GM18499 (cell line): ENCODE results near the gene KIF3B.
"Not testable (repeated sequence)": the region's sequence is repeated elsewhere in the genome, so short reads cannot be mapped to it uniquely, and the experiment has no call there.

Experiments used
- ATAC-seq: cut with Tn5 transposase; IDR thresholded peaks from one replicate; pipeline ENCODE4 v1.9.1; 2021; ENCODE audit warnings: moderate number of reproducible peaks; ENCODE audit not compliant: insufficient read depth, unreplicated experiment

The KIF3B gene

DNA sequence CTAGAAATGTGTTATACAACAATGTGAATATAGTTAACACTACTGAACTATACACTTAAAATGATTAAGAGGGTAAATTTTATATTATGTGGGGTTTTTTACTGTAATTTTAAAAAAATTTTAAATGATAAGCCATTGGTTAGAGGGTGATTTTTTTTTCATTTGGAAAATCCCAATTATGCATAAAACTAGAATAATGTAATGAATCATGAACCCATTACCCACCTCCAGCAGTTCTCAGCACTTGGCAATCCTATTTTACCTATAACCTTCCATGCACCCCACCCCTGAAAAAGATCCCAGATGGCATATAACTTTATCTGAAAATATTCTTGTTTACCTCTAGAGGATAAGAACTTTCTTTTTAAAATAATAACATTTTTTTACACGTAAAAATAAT is 13.7 kb downstream of the KIF3B start:
- ATAC-seq: no peak

DNA sequence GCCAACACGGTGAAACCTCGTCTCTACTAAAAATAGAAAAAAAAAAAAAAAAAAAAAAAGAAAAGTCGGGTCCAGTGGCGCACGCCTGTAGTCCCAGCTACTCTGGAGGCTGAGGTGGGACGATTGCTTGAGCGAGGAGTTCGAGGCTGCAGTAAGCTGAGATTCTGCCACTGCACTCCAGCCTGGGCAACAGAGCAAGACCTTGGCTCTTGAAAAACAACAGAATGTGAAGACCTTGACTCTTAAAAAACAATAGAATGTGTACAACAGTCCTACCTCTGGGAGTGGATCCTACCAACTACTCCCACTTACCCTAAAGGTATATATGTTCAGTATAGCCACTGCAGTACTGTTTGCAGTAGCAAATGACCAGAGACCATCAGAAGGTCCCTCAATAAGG is 15.1 kb downstream of the KIF3B start:
- ATAC-seq: no peak

DNA sequence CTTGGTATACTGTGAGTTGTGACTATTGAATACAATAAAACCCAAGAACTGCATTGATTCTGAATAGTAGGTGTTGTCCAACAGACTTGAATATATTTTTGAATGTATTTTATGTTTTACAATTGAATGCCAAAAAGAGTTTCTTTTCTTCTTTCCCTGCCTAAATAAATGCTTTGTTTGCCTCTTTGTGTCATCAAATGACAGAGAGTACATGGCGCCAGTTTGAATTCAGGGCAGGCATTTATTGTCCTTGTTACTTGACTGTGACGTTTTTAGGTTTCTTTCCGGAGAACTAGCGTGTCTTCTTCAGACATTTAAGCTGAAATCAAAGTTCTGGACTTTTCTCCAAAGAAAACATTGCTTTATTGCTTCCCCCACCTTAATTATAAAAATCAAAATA is 16.6 kb downstream of the KIF3B start:
- ATAC-seq: no peak

DNA sequence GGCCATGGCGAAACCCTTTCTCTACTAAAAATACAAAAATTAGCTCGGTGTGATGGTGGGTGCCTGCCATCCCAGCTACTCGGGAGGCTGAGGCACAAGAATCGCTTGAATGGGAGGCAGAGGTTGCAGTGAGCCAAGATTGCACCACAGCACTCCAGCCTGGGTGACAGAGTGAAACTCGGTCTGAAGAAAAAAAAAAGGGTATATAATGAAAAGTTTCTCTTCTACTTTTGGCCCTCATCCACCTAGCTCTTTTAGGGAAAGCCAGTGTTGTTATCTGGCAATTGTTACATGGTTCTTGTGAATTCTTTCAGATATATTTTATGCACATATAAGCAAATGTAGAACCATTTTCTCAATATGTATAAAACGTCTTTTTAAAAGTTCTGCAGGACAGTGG is 19.0 kb downstream of the KIF3B start:
- no peak for ATAC-seq

DNA sequence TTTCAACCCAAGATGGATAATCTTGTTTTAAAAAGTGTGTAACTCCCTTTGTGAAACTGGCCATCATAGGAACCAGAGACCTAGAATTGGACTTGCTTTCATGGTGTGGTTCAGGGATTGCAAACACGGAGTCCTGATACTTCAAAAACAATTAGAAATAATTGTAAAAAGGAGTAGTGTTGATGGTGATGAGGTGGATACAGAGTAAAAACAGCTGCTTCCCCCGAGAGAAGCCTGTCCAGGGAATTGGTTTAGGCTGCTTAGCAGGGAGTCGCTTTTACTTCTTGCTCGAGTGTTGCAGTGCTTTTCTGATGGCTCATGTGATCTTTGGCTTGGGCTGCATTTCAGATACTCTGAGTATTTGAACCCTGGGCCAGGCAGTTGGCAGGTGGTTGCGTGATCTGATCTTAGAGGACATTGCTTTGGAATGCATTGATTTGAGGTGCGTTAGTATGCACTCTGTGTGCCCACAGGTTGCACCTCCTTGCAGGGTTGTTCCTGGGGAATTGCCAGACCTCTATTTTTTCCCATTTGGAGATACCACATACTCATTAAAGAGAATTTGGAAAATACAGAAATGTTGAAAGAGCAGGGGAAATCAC is 19.5 kb downstream of the KIF3B start:
- ATAC-seq: no peak

DNA sequence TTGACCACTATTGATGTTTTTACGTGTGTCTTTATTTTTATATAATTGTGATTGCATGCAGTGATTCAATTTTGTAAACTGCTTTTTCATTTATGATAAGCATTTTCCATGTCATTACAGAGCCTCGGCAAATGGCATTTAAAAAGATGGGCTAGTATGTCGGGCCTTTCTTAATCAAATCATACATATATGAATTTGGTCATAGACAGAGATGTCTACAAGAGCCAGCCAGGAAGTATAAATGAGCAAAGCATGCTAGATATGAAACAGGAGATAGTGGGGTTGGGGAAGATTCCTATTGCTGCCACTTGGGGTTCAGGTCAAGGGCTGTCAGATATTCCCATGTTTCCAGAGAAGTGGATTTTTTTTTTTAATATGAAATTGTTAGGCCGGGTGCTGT is 20.0 kb downstream of the KIF3B start:
- no peak for ATAC-seq

GRCh38 chr20:32300647-32301046 is 23.2 kb downstream of the KIF3B start:
- ATAC-seq: no peak

DNA sequence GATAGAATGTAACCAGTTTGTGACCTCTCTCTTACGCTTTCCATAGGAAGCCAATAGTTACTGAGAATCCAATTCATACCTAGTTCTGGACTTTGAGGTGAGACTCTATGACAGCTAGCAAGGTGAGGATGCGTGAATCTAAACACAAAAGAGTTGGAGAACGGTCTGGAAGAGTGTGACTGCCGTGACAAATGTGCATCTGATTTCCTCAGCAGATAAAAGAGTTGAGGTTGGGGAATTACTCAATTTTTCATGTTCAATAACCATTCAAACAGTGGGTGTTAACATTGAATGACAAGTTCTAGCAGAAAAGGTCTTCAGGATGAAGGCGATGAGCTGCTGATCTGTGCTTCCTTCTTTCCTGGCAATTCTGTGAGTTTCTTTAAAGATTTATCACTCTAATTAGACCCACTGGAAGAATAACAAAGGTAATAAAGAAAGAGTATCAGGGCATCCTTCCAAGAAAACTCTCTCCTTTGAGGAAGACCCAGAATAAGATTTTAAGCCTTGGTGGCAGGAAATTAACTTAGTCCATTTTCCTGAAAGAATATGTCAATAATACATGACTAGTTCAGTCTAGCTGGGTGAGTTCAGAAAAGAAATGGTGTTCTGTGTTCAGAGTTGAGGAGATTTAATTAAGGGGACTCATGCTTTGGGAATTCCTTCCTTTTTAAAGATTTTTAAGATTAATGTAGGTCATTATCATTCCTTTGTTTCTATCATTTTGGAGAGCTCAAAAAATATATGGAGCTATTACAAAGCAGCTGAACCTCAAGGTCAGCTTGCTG is 24.5 kb downstream of the KIF3B start:
- no peak for ATAC-seq

DNA sequence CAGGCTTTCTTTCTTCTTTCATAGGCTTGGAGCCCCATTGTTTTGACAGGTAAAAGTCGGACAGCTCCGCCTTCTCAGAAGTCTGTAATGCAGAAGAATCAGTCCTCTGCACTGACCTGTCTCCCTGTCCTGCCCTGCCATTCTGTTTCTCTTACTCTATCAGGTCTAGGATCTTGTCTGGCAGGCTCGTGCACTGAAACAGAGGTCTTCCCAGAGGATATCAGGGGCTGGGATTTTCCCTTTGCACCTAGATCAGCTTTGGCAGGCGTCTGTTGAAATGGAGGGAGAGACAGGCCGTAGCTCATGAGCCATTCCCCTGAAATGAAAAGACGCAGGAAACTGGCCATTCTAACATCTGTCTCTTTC is 25.0 kb downstream of the KIF3B start:
- no peak for ATAC-seq

DNA sequence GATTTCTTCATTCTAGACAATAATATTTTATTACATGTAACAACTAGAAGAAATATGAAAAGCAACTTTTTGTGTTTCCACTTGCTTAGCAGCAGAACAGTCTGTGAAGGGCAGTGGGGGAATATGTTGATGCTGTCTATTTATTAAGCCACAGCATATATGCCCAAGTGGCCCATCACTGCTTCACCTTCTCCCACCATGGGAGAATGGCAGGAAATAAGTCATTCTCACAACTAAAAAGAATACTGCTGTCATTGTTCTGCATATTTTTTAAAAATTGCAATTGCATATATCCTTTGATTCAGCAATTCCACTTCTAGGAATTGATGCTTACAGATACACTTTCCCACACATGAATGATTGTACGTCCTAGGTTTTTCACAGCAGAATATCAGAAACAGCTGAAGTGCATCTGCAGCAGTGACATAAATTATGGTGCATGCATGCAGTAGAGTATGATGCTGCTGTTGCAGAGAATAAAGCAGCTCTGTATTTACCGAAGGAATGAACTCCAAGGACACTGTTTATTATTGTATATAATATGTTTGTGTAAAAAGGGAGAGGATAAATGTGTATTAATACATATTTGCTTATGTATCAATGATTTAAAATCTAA is 26.8 kb downstream of the KIF3B start:
- no peak for ATAC-seq

- ATAC-seq: no peak
These were observed 35.4 kb downstream of the KIF3B start for GRCh38 chr20:32312718-32313424.

DNA sequence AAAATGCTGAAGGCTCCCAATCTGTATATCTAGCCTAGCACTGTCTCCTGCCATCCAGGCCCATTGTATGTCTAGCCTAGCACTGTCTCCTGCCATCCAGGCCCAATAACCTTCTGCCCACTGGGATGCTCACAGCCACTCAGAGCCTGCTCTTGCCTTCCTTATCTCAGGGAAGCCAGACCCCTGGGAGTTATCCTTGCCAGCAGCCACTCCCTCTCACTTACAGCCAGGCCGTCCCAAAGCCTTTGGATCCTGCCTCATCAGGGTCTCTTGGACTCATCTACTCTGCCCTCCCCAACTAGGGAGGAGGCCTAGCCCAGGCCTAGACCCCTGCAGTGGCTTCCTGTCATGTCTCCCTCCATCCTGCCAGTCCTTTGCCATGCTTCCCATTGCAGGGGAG is 37.3 kb downstream of the KIF3B start:
- no peak for ATAC-seq

DNA sequence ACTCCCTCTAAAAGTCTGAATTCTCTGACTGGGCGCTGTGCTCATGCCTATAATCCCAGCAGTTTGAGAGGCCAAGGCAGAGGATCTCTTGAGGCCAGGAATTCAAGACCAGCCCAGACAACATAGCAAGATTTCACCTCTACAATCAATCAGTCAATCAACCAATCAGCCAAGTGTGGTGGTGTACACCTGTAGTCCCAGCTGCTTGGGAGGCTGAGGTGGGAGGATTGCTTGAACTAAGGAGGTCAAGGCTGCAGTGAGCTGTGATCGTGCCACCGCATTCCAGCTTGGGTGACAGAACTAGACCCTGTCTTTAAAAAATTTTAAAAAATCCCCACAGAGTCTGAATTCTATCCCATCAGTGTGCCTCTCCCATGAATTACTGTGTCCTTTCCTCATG is 37.9 kb downstream of the KIF3B start:
- ATAC-seq: no peak

- no peak for ATAC-seq
These were observed 38.4 kb downstream of the KIF3B start for GRCh38 chr20:32315891-32316290.

DNA sequence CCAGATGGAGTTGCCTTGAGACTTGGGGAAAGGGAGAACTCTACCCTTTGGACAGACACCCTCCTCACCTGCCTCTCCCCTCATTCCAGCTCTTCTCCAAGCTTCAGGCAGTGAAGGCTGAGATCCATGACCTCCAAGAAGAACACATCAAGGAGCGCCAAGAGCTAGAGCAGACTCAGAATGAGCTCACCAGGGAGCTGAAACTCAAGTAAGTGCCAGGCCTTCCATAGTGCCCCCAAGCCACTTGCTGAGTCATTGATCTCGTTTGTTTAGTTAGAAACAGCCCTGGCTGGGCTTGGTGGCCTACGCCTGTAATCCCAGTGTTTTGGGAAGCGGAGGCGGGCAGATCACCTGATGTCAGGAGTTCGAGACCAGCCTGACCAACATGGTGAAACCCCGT is 39.2 kb downstream of the KIF3B start:
- no peak for ATAC-seq

- no peak for ATAC-seq
These were observed 41.6 kb downstream of the KIF3B start for GRCh38 chr20:32319100-32319499.

DNA sequence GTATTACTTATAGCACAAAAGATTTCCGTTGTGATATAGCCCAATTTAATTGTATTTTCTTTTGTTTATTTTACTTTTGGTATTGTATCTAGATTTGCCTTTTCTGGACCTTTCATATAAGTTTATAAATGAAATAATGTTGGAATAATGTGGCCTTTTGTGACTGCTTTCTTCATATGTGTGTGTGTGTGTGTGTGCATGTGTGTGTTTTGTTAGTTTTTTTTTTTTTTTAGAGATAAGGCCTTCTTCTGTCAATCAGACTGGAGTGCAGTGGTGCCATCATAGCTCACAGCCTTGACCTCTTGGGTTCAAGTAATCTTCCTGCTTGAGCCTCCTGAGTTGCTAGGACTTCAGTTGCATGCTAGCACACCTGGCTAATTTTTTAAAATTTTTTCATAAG is 42.9 kb downstream of the KIF3B start:
- ATAC-seq: no peak

- no peak for ATAC-seq
These were observed 43.9 kb downstream of the KIF3B start for GRCh38 chr20:32321390-32321789.

- ATAC-seq: not testable (repeated sequence)
These were observed 44.8 kb downstream of the KIF3B start for GRCh38 chr20:32322260-32322659.

GRCh38 chr20:32323761-32324160 is 46.3 kb downstream of the KIF3B start:
- not testable (repeated sequence) for ATAC-seq
